Measurements from ENCODE around the gene ULK4.

DNA sequence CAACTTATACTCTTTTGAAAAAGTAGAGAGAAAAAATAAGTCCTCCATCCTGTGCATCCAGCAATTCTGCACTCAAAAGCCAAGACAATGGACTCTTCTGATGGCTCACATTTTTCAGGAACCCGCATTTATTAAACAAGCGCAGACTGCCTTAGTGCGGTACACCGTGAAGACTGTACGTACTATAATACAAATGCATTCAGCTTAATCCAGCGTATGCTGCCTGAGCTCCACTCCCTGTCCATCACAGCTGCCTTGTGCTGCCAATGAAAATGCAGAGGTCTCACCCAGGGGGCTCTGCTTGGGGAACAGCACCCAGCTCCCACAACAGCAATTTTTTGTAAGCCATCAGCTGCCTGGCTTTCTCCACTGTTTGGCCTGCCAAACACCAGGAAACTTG lies 350.9 kb downstream of the ULK4 start:
- TF ChIP-seq ZNF785 (tag by site-specific recombination; IDR thresholded peaks at IDR 0.05), result no peak
- TF ChIP-seq, protein P1, sequence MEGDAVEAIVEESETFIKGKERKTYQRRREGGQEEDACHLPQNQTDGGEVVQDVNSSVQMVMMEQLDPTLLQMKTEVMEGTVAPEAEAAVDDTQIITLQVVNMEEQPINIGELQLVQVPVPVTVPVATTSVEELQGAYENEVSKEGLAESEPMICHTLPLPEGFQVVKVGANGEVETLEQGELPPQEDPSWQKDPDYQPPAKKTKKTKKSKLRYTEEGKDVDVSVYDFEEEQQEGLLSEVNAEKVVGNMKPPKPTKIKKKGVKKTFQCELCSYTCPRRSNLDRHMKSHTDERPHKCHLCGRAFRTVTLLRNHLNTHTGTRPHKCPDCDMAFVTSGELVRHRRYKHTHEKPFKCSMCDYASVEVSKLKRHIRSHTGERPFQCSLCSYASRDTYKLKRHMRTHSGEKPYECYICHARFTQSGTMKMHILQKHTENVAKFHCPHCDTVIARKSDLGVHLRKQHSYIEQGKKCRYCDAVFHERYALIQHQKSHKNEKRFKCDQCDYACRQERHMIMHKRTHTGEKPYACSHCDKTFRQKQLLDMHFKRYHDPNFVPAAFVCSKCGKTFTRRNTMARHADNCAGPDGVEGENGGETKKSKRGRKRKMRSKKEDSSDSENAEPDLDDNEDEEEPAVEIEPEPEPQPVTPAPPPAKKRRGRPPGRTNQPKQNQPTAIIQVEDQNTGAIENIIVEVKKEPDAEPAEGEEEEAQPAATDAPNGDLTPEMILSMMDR (tag by site-specific recombination; IDR thresholded peaks at IDR 0.05), result no peak
- no peak for TF ChIP-seq ZNF76 (tag by site-specific recombination; IDR thresholded peaks at IDR 0.05; ENCODE audit: borderline replicate concordance, low read depth)
- TF ChIP-seq, protein P2, sequence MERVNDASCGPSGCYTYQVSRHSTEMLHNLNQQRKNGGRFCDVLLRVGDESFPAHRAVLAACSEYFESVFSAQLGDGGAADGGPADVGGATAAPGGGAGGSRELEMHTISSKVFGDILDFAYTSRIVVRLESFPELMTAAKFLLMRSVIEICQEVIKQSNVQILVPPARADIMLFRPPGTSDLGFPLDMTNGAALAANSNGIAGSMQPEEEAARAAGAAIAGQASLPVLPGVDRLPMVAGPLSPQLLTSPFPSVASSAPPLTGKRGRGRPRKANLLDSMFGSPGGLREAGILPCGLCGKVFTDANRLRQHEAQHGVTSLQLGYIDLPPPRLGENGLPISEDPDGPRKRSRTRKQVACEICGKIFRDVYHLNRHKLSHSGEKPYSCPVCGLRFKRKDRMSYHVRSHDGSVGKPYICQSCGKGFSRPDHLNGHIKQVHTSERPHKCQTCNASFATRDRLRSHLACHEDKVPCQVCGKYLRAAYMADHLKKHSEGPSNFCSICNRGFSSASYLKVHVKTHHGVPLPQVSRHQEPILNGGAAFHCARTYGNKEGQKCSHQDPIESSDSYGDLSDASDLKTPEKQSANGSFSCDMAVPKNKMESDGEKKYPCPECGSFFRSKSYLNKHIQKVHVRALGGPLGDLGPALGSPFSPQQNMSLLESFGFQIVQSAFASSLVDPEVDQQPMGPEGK (tag by site-specific recombination; IDR thresholded peaks at IDR 0.05), result no peak
- no peak for TF ChIP-seq ZNF132 (tag by site-specific recombination; IDR thresholded peaks at IDR 0.05; ENCODE audit: borderline replicate concordance)
